HepG2 (cell line): ENCODE data around the gene ZNF367. TPM values are rescaled to one million over a fixed set of nuclear protein-coding genes. Genes with fewer than 3 reads are reported as not detected.
A peak's percentile ranks its signal among the peaks of the same experiment; 100 is the strongest.

ENCODE experiments used
- CCAR2 ChIP-seq: fragments of 200-400 bp; formaldehyde crosslinking; optimal IDR thresholded peaks from 2 replicates; pipeline ENCODE3; 2018; ENCODE audit warnings: low read depth, mild to moderate bottlenecking, low read length, moderate library complexity
- ETS1 ChIP-seq: sonication (generic); formaldehyde crosslinking; IDR thresholded peaks from 2 replicates; pipeline ENCODE4 v1.4.0; 2020; ENCODE audit warnings: missing genetic modification reagents
- HMGXB3 ChIP-seq: sonication (generic); formaldehyde crosslinking; IDR thresholded peaks from 2 replicates; pipeline ENCODE4 v1.4.0; 2020; ENCODE audit warnings: missing genetic modification reagents, borderline replicate concordance
- MBNL3 ChIP-seq: fragments of 250-450 bp; sonication (Bioruptor Pico); conservative IDR thresholded peaks from 2 replicates; pipeline ENCODE4 v1.8.0; 2022; ENCODE audit warnings: mild to moderate bottlenecking, inconsistent platforms
- MTA3 ChIP-seq: sonication (generic); formaldehyde crosslinking; IDR thresholded peaks from 2 replicates; pipeline ENCODE4 v1.4.0; 2020; ENCODE audit warnings: missing genetic modification reagents
- SALL1 ChIP-seq: sonication (generic); formaldehyde crosslinking; IDR thresholded peaks from 2 replicates; pipeline ENCODE4 v1.8.0; 2022; ENCODE audit warnings: mild to moderate bottlenecking, missing genetic modification reagents
- U2AF1 ChIP-seq: fragments of 200-400 bp; formaldehyde crosslinking; optimal IDR thresholded peaks from 2 replicates; pipeline ENCODE3; 2017; ENCODE audit warnings: mild to moderate bottlenecking, low read depth, low read length
- ZMYM4 ChIP-seq: sonication (generic); formaldehyde crosslinking; IDR thresholded peaks from 2 replicates; pipeline ENCODE4 v1.8.1; 2023; ENCODE audit warnings: mild to moderate bottlenecking, missing genetic modification reagents
- ZNF577 ChIP-seq: sonication (generic); formaldehyde crosslinking; IDR thresholded peaks from 2 replicates; pipeline ENCODE4 v1.4.0; 2020; ENCODE audit warnings: mild to moderate bottlenecking, low read depth, missing genetic modification reagents, borderline replicate concordance
- ZNF770 ChIP-seq: sonication (generic); formaldehyde crosslinking; IDR thresholded peaks from 2 replicates; pipeline ENCODE4 v1.5.0; 2020; ENCODE audit warnings: mild to moderate bottlenecking, missing genetic modification reagents
- ZNF883 ChIP-seq: sonication (generic); formaldehyde crosslinking; IDR thresholded peaks from 2 replicates; pipeline ENCODE4 v1.5.1; 2020; ENCODE audit warnings: mild to moderate bottlenecking, missing genetic modification reagents; ENCODE audit errors: not compliant biosample characterization
- ZSCAN21 ChIP-seq: sonication (generic); formaldehyde crosslinking; IDR thresholded peaks from 2 replicates; pipeline ENCODE4 v1.8.0; 2022; ENCODE audit warnings: mild to moderate bottlenecking, missing genetic modification reagents, moderate library complexity, borderline replicate concordance
- polyA plus RNA-seq, 8 experiments: library from polyadenylated mRNA; depleted of rRNA in 3 of 8; stranded (reverse) in 7 of 8; unstranded in 1 of 8; fragments of >200 nt; fragmentation: Illumina TruSeq in 4 of 8; extraction: Trizol in 4 of 8; gene quantifications; 2 replicates each; pipeline versions ENCODE4 v1.2.1 to v1.2.3, GENCODE V29; 2011 to 2016; ENCODE audit warnings: low read depth in 4 of 8, missing spikeins in 1 of 8, mixed read lengths in 1 of 8; ENCODE audit not compliant: insufficient read depth in 1 of 8
- total RNA-seq, 5 experiments: library from RNA; depleted of rRNA; stranded (reverse); fragments of >200 nt; fragmentation: Illumina TruSeq; extraction: Trizol; gene quantifications; 2 replicates each; pipeline ENCODE4 v1.2.3, GENCODE V29; 2016; ENCODE audit warnings: low read depth in 1 of 5
- TF ChIP-seq, protein P1 (sequence below): sonication (generic); formaldehyde crosslinking; conservative IDR thresholded peaks from 2 replicates; pipeline ENCODE4 v1.8.0; 2022; ENCODE audit warnings: missing genetic modification reagents
- TF ChIP-seq, protein P2 (sequence below): sonication (generic); formaldehyde crosslinking; IDR thresholded peaks from 2 replicates; pipeline ENCODE4 v1.4.0; 2020; ENCODE audit warnings: missing genetic modification reagents
- TF ChIP-seq, protein P3 (sequence below): conservative IDR thresholded peaks from 2 replicates; pipeline ENCODE4 v1.6.1; 2018; ENCODE audit warnings: missing genetic modification reagents

Gene ZNF367
- total and polyA plus RNA-seq, 2 of the 13 experiments (the other 11 are each of a cell fraction or from before 2014, with no cell fraction given): 2.9 to 7.7 TPM

DNA sequence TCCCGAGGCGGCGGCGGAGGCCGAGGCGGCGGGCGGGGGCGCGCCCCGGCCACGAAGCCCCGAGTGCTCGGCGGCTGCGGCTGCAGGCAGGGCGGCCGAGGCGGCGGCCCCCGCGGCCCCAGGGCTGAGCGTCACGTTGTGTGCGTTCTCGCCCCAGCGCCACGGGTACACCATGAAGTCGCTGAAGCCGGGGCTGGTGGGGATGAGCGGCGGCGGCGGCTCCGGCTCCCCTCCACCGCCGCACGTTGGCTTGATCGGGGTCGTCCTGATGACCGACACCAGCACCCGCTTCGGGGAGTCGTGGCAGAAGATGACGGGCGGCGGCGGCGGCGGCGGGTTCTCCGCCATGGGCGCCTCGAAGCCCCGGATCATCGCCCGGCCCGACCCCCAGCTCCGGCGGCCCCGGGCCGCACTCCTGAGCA lies 498 bp downstream of the ZNF367 start (continued):
- TF ChIP-seq, protein P1, sequence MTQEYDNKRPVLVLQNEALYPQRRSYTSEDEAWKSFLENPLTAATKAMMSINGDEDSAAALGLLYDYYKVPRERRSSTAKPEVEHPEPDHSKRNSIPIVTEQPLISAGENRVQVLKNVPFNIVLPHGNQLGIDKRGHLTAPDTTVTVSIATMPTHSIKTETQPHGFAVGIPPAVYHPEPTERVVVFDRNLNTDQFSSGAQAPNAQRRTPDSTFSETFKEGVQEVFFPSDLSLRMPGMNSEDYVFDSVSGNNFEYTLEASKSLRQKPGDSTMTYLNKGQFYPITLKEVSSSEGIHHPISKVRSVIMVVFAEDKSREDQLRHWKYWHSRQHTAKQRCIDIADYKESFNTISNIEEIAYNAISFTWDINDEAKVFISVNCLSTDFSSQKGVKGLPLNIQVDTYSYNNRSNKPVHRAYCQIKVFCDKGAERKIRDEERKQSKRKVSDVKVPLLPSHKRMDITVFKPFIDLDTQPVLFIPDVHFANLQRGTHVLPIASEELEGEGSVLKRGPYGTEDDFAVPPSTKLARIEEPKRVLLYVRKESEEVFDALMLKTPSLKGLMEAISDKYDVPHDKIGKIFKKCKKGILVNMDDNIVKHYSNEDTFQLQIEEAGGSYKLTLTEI: no peak
- no peak for TF ChIP-seq ZNF883
- TF ChIP-seq, protein P2, sequence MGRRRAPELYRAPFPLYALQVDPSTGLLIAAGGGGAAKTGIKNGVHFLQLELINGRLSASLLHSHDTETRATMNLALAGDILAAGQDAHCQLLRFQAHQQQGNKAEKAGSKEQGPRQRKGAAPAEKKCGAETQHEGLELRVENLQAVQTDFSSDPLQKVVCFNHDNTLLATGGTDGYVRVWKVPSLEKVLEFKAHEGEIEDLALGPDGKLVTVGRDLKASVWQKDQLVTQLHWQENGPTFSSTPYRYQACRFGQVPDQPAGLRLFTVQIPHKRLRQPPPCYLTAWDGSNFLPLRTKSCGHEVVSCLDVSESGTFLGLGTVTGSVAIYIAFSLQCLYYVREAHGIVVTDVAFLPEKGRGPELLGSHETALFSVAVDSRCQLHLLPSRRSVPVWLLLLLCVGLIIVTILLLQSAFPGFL (CRISPR knock-in tag): no peak
- TF ChIP-seq ZNF577 (CRISPR knock-in tag): no peak
- TF ChIP-seq MTA3: no peak
- no peak for TF ChIP-seq SALL1 (CRISPR knock-in tag)
- TF ChIP-seq U2AF1: no peak
- peak; percentile 6; the same call in 1 of the 2 replicates for TF ChIP-seq ZSCAN21
- TF ChIP-seq MBNL3: no peak
- no peak for TF ChIP-seq HMGXB3 (CRISPR knock-in tag)
- TF ChIP-seq CCAR2: no peak
- TF ChIP-seq ZNF770 (CRISPR knock-in tag): no peak
- no peak for TF ChIP-seq ZMYM4 (CRISPR knock-in tag)
- TF ChIP-seq, protein P3, sequence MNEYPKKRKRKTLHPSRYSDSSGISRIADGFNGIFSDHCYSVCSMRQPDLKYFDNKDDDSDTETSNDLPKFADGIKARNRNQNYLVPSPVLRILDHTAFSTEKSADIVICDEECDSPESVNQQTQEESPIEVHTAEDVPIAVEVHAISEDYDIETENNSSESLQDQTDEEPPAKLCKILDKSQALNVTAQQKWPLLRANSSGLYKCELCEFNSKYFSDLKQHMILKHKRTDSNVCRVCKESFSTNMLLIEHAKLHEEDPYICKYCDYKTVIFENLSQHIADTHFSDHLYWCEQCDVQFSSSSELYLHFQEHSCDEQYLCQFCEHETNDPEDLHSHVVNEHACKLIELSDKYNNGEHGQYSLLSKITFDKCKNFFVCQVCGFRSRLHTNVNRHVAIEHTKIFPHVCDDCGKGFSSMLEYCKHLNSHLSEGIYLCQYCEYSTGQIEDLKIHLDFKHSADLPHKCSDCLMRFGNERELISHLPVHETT: no peak
- 0 out of 2 replicates have a peak, but pooled peaks have one; percentile 69 for TF ChIP-seq ETS1 (CRISPR knock-in tag)
